Panc1 (cell line): ENCODE measurements around the gene DRP2. TPM values are rescaled to one million over a fixed set of nuclear protein-coding genes. Genes with fewer than 3 reads are reported as not detected.

Source experiments
- ATAC-seq: fragments of 200-7000 bp; cut with Tn5 transposase; 2 replicates; pipeline ENCODE4 v1.9.1; 2020; ENCODE audit warnings: mild to moderate bottlenecking, moderate library complexity
- BruUV-seq: library from RNA; stranded (reverse); fragments of 400-500 nt; replicated peaks from 2 replicates; lab custom pipeline; 2021; lab: Mats Ljungman, UMichigan
- CTCF ChIA-PET: fragments of 300-600 bp; sonication (Branson Sonifier 250); formaldehyde crosslinking; loops from one replicate; lab custom pipeline; 2022; ENCODE audit warnings: antibody characterized with exemption; lab: Charles Lee
- POLR2A ChIA-PET: fragments of 300-600 bp; sonication (Branson Sonifier 250); formaldehyde crosslinking; loops from one replicate; lab custom pipeline; 2022; ENCODE audit warnings: antibody characterized with exemption; lab: Charles Lee
- DNase-seq: peaks from one replicate; pipeline ENCODE4 v3.0.0-alpha.2; 2010; ENCODE audit warnings: low read depth, low spot score
- H3K27ac ChIP-seq: 2 replicates; pipeline ENCODE4 v1.5.1; 2011; ENCODE audit warnings: mild to moderate bottlenecking, low read length, inconsistent platforms
- H3K27me3 ChIP-seq: fragments of 200-500 bp; sonication (Bioruptor generic); 2 replicates; pipeline ENCODE4 v1.6.0; 2014; ENCODE audit warnings: low read length, inconsistent platforms; ENCODE audit not compliant: control insufficient read depth, insufficient read depth
- H3K36me3 ChIP-seq: fragments of 200-500 bp; sonication (Bioruptor generic); 2 replicates; pipeline ENCODE4 v1.5.1; 2014; ENCODE audit warnings: inconsistent platforms, mild to moderate bottlenecking, low read length, moderate library complexity; ENCODE audit not compliant: control insufficient read depth, insufficient read depth
- H3K4me1 ChIP-seq: 2 replicates; pipeline ENCODE4 v1.5.1; 2011; ENCODE audit warnings: inconsistent platforms, mild to moderate bottlenecking, low read length, moderate library complexity; ENCODE audit not compliant: control insufficient read depth, insufficient read depth
- H3K4me3 ChIP-seq, 2 experiments: 2 replicates each; pipeline ENCODE4 v1.5.1; 2011 to 2012; ENCODE audit warnings: low read depth in 2 of 2, low read length in 2 of 2, mild to moderate bottlenecking in 2 of 2, inconsistent platforms in 1 of 2, moderate library complexity in 1 of 2
- H3K9me3 ChIP-seq: fragments of 200-500 bp; sonication (Bioruptor generic); 2 replicates; pipeline ENCODE4 v1.5.1; 2014; ENCODE audit warnings: low read depth, mild to moderate bottlenecking, inconsistent platforms, low read length, moderate library complexity; ENCODE audit not compliant: control insufficient read depth, insufficient read depth
- CTCF ChIP-seq: fragments of 450-650 bp; IDR thresholded peaks from 2 replicates; pipeline ENCODE4 v1.5.1; 2017; ENCODE audit warnings: mild to moderate bottlenecking
- POLR2AphosphoS5 ChIP-seq: IDR thresholded peaks from 2 replicates; pipeline ENCODE4 v1.6.1; 2012; ENCODE audit warnings: mild to moderate bottlenecking, low read depth, low read length, moderate library complexity
- REST ChIP-seq, 2 experiments: IDR thresholded peaks; 2 replicates each; pipeline ENCODE4 v1.6.1; 2011 to 2012; ENCODE audit warnings: low read depth in 2 of 2, control low read depth in 1 of 2, low read length in 1 of 2, mild to moderate bottlenecking in 1 of 2, moderate library complexity in 1 of 2; ENCODE audit not compliant: insufficient read depth in 1 of 2
- SIN3A ChIP-seq: IDR thresholded peaks from 2 replicates; pipeline ENCODE4 v1.6.1; 2012; ENCODE audit warnings: low read depth, mild to moderate bottlenecking, low read length, moderate library complexity, borderline replicate concordance; ENCODE audit not compliant: insufficient read depth
- TCF7L2 ChIP-seq: IDR thresholded peaks from 2 replicates; pipeline ENCODE4 v1.6.1; 2011; ENCODE audit warnings: mild to moderate bottlenecking, low read depth, low read length, inconsistent platforms
- in situ Hi-C: cut with HindIII; loops from 2 replicates; pipeline ENCODE4 v1.10.0; 2016; ENCODE audit warnings: low sequenced_read_pairs, low pct_unique_long_range_greater_than_20kb
- intact Hi-C: fragments of 100-400 bp; cut with micrococcal nuclease; formaldehyde crosslinking; loops from one replicate; pipeline ENCODE4 v1.10.0; 2022; ENCODE audit not compliant: unreplicated experiment
- total RNA-seq: library from RNA; stranded (reverse); gene quantifications from one replicate; pipeline ENCODE4 v1.2.1, GENCODE V29; 2021; ENCODE audit not compliant: unreplicated experiment

The DRP2 gene
- total RNA-seq, 1 experiment from 2014 or later, result 0.15 TPM

GRCh38 chrX:101263766-101264165 lies 44.2 kb downstream of the DRP2 start:
- Histone ChIP-seq H3K4me3 (no peak overlapping the region), H3K27me3 (no peaks in the 10 kb centered on the region), H3K27ac (no peak overlapping the region), H3K4me1 (no peaks in the 10 kb centered on the region), H3K9me3 (no peaks in the 10 kb centered on the region), H3K36me3 (no peaks in the 10 kb centered on the region)
- TF ChIP-seq CTCF, result no peak
- no peak for TF ChIP-seq SIN3A
- no peak for TF ChIP-seq TCF7L2
- TF ChIP-seq REST (IDR thresholded peaks at IDR 0.05; ENCODE audit: insufficient read depth in 1 of 2, low read depth in 2 of 2, low read length in 1 of 2), result no peak
- no peak for TF ChIP-seq POLR2AphosphoS5
- POLR2A ChIA-PET, result no interaction called here
- in situ Hi-C loops (no loop called here), intact Hi-C loops (no loop called here)
- BruUV-seq, result no TSS peak
- no peak for ATAC-seq
- no peak for DNase-seq
- CTCF ChIA-PET, result no interaction called here

GRCh38 chrX:101265869-101266428 lies 46.4 kb downstream of the DRP2 start:
- H3K27ac ChIP-seq, result no peak overlapping the region
- DNase-seq (no peak), ATAC-seq (0 out of 2 replicates have a peak, but pooled peaks have one; percentile 51)
- no peaks in the 10 kb centered on the region for H3K36me3 ChIP-seq
- BruUV-seq, result no TSS peak
- no peak overlapping the region for H3K4me3 ChIP-seq
- no peaks in the 10 kb centered on the region for H3K4me1 ChIP-seq
- ChIA-PET CTCF (no interaction called here), POLR2A (no interaction called here)
- intact Hi-C loops (no loop called here), in situ Hi-C loops (no loop called here)
- no peaks in the 10 kb centered on the region for H3K27me3 ChIP-seq
- TF ChIP-seq POLR2AphosphoS5 (no peak), CTCF (no peak), TCF7L2 (no peak), SIN3A (no peak), REST (IDR thresholded peaks at IDR 0.05; ENCODE audit: insufficient read depth in 1 of 2, low read depth in 2 of 2, low read length in 1 of 2) (no peak)
- H3K9me3 ChIP-seq, result no peaks in the 10 kb centered on the region
